ENCODE data around the gene CCDC191.

DNA sequence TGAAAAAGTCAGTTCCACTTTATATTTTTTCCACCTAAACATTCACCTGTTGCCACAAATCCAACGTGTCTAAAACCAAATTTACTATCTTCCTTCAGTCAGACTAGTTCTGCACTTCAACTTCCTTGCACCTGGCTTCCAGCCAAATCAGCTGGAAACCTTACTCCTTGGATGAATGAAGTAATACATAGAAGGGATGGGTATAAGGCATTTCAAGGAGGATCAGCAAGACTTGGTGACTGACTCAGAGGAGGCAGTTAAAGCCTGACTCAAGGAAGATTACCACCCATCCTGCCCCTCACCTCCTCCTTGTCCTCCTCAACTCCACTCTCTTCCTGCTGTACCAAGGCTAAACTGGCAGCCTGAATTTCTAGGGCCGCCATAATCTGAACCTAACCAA, 37.3 kb upstream of the CCDC191 start:
- TF ChIP-seq, protein P1, sequence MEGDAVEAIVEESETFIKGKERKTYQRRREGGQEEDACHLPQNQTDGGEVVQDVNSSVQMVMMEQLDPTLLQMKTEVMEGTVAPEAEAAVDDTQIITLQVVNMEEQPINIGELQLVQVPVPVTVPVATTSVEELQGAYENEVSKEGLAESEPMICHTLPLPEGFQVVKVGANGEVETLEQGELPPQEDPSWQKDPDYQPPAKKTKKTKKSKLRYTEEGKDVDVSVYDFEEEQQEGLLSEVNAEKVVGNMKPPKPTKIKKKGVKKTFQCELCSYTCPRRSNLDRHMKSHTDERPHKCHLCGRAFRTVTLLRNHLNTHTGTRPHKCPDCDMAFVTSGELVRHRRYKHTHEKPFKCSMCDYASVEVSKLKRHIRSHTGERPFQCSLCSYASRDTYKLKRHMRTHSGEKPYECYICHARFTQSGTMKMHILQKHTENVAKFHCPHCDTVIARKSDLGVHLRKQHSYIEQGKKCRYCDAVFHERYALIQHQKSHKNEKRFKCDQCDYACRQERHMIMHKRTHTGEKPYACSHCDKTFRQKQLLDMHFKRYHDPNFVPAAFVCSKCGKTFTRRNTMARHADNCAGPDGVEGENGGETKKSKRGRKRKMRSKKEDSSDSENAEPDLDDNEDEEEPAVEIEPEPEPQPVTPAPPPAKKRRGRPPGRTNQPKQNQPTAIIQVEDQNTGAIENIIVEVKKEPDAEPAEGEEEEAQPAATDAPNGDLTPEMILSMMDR (IDR thresholded peaks at IDR 0.05): no peak
- no peak for TF ChIP-seq POLR2A (IDR thresholded peaks at IDR 0.05)

Data from uterus (tissue), 2 donors.